ENCODE results near the gene FTO.

Gene FTO

DNA sequence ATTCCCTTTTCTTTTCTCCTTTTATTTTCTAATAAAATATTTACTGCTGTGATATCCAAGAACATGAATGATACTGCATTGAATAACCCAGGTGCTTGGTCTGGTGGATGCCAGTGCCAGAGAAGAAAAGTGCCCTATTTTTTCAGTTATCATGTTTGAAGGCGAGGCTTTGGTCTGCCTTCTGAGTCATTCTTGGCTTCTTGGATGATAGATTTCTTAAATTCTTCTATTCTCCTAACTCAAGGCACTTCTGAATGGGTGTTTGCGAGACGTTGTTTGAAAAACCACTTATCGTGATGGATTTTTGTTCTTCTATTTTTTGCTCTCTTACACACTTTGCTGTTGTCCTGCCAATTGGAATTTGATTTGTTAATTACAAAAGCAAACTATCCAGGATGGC lies 66.7 kb downstream of the FTO start:
- CTCF ChIA-PET: interaction anchor here (2.0 kb wide), 1 partner anchor 17 kb away, joined by 5 read pairs; no protein-coding TSS in a partner anchor
- no peak for TF ChIP-seq CTCF (IDR thresholded peaks at IDR 0.05; ENCODE audit: insufficient read depth, low read length, missing control alignments)
- no peak for DNase-seq (ENCODE audit: low read depth, low spot score)
- POLR2A ChIA-PET: no interaction called here
- no peak overlapping the region for H3K4me3 ChIP-seq (ENCODE audit: low read depth, low read length)

DNA sequence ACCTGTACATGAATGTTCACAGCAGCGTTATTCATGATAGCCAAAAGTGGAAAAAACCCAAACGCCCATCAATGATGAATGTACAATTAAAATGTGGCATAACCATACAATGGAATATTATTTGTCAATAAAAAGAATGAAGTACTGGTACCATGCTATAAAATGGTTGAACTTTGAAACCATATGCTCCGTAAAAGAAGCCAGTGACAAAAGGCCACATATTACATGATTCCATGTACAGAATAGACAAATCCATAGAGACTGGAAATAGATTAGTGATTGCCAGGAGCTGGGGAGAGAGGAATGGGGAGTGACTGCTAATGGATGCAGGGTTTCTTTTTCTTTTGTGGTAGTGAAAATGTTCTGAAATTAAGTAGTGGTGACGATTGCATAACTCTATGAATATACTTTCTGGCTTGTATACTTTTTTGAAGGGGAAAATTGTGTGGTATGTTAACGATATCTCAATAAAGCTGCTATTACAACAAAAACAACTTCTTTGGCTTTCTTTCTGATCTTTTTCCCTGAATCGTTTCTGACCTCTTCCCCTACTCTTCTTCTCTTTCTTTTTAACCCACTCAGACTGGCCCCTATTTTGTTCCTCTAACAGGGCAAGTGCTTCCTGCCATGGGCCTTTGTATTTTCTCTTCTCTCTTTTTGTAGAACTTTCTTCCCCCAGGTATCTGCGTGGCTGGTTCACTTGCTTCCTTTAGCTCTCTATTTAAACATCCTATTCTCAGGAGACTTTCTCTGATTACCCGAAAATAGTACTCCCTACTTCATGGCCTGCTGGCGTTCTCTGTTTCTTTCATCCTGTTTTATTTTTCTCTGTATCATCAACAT lies 67.9 kb downstream of the FTO start:
- DNase-seq (ENCODE audit: low read depth, low spot score): peak; percentile 21
- CTCF ChIA-PET: interaction anchor here (1.3 to 5.0 kb wide), 7 partner anchors 10 to 1158 kb away, joined by 3 to 54 read pairs (median 12); partner anchors contain the start of gene IRX5
- no peak for TF ChIP-seq CTCF (IDR thresholded peaks at IDR 0.05; ENCODE audit: insufficient read depth, low read length, missing control alignments)
- no peak overlapping the region for H3K4me3 ChIP-seq (ENCODE audit: low read depth, low read length)
- POLR2A ChIA-PET: no interaction called here

- peak; percentile 72 for TF ChIP-seq CTCF (IDR thresholded peaks at IDR 0.05; ENCODE audit: insufficient read depth, low read length, missing control alignments)
- peak; percentile 28 for DNase-seq (ENCODE audit: low read depth, low spot score)
- ChIA-PET CTCF (interaction anchor here (0.6 to 5.4 kb wide), 28 partner anchors 9 to 1692 kb away, joined by 3 to 54 read pairs (median 4); partner anchors contain the start of genes IRX3 and IRX5), POLR2A (interaction anchor here (0.5 to 1.0 kb wide), 2 partner anchors 512 to 1484 kb away, joined by 3 to 4 read pairs; no protein-coding TSS in a partner anchor)
- no peak overlapping the region for H3K4me3 ChIP-seq (ENCODE audit: low read depth, low read length)
Measured at GRCh38 chr16:53773150-53773846, 69.3 kb downstream of the FTO start.

- H3K4me3 ChIP-seq (ENCODE audit: low read depth, low read length): no peak overlapping the region
- ChIA-PET POLR2A (interaction anchor here (1.0 kb wide), 1 partner anchor 511 kb away, joined by 4 read pairs; no protein-coding TSS in a partner anchor), CTCF (interaction anchor here (0.7 to 5.4 kb wide), 26 partner anchors 8 to 1691 kb away, joined by 3 to 54 read pairs (median 4); partner anchors contain the start of genes IRX3 and IRX5)
- TF ChIP-seq CTCF (IDR thresholded peaks at IDR 0.05; ENCODE audit: insufficient read depth, low read length, missing control alignments): no peak
- no peak for DNase-seq (ENCODE audit: low read depth, low spot score)
Measured at GRCh38 chr16:53773881-53774280, 69.9 kb downstream of the FTO start.

GRCh38 chr16:53775106-53775820 lies 71.3 kb downstream of the FTO start:
- TF ChIP-seq CTCF (IDR thresholded peaks at IDR 0.05; ENCODE audit: insufficient read depth, low read length, missing control alignments): no peak
- H3K4me3 ChIP-seq (ENCODE audit: low read depth, low read length): no peak overlapping the region
- CTCF ChIA-PET: interaction anchor here (1.3 to 5.4 kb wide), 10 partner anchors 10 to 1481 kb away, joined by 3 to 54 read pairs (median 8); no protein-coding TSS in a partner anchor
- POLR2A ChIA-PET: interaction anchor here (1.3 to 1.5 kb wide), 3 partner anchors 36 to 47 kb away, joined by 4 to 5 read pairs (median 5); no protein-coding TSS in a partner anchor
- DNase-seq (ENCODE audit: low read depth, low spot score): no peak
